GM21526 (cell line): ENCODE results near the gene MIB2.
"Not testable (repeated sequence)": the region's sequence is repeated elsewhere in the genome, so short reads cannot be mapped to it uniquely, and the experiment has no call there.

Source experiments
- ATAC-seq: cut with Tn5 transposase; IDR thresholded peaks from one replicate; pipeline ENCODE4 v1.9.1; 2021; ENCODE audit warnings: moderate library complexity; ENCODE audit not compliant: unreplicated experiment, low FRiP score

Gene MIB2

DNA sequence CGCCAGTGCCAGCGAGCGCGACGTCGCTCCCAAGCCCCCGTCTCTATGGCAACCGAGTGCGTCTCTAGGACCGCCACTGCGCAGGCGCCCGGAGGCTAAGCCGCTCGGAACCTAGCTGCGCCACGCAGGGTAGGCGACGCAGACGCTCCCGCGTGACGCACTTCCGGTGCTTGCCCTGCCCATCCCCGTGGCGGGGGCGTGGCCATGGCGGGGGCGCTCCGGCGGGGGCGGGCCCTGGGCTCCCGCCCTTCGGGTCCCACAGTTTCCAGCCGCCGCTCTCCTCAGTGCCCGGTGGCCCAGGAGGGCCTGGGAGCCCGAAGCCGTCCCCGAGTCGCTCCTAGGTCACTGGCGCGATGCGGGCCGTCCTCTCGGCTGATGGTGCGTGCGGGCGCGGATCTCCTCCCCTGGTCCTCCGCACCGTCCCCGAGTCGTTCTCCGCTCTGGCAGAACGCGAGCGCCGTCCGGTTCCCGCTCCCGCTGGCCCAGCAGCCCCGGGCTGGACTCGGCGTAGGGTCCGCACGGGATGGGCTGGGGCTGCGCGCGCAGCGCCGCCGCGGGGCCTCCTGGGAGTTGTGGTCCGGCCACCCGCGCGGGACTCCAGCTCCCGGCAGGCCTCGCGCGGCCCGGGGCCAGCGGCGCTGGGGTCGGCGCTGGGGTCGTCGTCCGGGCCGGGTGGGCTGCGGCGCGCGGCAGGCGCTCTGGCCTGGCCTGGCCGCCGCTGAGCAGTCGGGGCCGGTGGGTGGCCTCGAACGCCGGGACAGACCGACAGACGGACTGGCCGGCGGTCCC lies at the start of gene MIB2:
TSS of gene MIB2 (plus strand) at position 245 of the 789 bp plus-strand sequence. CDS start 7,953 bp downstream, outside the sequence.
- peak; percentile 77 for ATAC-seq

DNA sequence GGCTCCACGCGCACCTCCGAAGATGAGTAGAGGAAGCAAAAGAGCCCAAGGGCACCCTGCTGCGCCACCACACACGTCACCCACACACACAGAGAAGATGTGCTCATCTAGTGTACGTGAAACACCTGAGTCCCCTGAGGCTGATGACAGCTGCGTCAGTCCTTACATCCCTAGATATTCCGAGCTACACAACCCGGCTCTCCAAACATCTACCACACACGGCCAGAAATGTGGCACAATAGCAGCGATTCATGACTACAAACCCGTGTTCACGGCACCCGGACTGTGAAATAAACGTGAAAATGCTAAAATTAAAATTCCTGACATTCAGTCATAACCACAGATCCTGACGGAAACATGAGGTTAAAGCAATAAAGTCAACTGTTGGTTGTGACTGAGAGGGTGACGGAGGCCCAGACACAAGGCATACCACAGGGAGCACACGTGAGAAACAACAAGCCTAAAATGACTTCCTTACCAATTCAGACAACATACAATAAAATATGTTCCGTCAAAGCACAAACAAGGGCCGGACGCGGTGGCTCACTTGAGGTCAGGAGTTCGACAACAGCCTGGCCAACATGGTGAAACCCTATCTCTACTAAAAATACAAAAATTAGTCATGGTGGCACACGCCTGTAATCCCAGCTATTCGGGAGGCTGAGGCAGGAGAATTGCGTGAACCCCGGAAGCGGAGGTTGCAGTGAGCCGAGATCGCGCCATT lies 48.0 kb upstream of the MIB2 start:
- ATAC-seq, result no peak

GRCh38 chr1:1567891-1568291 lies 47.4 kb upstream of the MIB2 start:
- ATAC-seq, result no peak

- ATAC-seq, result no peak
These were observed 46.0 kb upstream of the MIB2 start for GRCh38 chr1:1569341-1569740.

DNA sequence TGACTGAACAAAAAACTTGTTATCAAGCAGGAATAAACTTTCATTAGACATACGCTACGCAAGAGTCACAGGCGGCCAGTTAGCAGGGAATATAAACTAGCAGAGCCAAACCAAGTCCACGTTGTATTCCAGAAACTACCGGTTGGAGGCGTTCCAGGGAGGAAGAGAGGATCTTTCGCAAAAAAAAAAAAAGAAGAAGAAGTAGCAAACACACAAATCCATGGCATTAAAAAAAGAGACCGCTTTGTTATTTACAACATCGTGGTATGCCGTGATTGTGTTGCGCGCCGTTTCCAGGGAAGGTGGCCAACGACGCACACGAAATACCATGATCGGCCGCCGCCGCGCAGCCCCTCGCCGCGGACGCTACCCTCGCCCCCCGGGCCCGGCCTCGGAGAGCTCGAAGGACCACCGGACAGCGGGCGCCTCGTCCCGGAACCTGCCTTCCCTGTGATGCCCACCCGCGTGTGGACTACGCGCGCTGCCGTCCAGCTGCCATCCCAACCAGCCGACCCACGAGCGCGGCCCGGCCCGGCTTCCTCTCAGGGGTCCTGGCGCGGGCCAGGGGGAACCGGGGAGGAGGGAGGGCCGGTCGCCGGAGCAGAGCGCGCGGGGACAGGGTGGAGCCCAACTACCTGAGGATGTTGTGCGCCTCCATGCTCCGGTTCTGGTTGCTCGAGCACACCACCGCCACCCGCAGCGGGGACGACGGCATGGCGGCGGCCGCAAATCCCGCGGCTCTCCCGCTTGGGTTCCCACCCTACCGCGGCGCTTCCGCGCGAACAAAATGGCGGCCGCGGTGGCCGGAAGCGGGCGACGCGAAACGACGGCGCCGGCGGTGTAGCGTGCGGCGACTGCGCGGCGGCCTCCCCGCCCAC lies 41.2 kb upstream of the MIB2 start:
- peak; percentile 53 for ATAC-seq

- peak; percentile 75 for ATAC-seq
These were observed 40.4 kb upstream of the MIB2 start, which contains the start of gene SSU72 for GRCh38 chr1:1574721-1575537. Gene SSU72, minus strand, starts transcription at chr1:1574863. Its CDS starts 306 bp downstream, at chr1:1574557.

DNA sequence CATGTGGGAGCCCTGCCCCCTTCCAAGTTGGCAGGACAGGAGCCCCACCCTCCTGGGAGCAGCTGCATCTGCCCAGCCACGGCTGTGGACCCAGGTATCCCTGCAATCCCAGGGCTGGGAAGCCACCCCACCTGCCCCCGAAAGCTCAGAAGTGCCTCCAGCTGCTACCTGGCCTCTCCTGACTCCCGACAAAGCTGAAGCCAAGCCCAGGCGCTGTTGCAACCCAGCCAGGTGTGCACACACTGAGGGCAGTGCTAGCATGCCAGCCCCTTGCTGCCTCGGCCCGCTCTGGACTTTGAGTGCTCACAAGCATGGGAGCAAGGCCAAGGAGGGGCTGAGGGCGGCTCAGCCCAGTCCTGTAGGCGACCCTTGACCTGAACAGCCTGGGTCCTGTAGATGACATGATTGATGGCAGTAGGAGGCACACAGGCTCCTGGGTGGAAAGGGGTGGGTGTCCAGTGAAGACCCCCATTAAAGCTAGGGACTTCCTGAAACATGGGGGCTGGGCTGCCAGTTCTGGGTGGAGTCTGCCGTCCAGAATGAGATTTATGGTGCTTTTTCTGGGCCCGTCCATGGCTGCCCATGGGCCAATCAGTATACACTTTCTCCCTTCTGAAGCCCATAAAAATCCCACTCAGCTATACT lies 37.8 kb upstream of the MIB2 start:
- ATAC-seq, result no peak

DNA sequence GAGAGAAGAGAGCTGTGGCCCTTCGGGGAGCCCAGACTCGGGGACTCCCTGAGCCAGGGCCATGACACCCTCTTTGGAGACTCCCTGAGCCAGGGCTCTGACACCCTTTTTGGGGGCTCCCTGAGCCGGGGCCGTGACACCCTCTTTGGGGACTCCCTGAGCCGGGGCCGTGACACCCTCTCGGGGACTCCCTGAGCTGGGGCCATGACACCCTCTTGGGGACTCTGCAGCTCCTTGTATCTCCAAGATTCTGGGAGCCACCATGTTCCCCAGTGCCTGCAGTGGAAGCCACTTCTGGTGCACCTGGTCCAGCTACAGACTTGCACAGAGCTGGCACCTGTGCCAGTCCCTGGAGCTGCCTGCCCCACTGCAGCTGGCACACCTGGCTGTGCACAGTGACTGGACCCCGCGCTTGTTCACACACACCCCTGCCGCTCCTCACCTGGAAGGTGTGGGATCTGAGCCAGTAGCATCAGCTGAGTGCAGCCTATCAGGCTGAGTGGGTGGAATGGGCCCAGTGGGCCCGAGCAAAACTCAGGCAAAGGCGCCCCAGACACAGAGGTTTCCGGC lies 36.8 kb upstream of the MIB2 start:
- ATAC-seq, result no peak

DNA sequence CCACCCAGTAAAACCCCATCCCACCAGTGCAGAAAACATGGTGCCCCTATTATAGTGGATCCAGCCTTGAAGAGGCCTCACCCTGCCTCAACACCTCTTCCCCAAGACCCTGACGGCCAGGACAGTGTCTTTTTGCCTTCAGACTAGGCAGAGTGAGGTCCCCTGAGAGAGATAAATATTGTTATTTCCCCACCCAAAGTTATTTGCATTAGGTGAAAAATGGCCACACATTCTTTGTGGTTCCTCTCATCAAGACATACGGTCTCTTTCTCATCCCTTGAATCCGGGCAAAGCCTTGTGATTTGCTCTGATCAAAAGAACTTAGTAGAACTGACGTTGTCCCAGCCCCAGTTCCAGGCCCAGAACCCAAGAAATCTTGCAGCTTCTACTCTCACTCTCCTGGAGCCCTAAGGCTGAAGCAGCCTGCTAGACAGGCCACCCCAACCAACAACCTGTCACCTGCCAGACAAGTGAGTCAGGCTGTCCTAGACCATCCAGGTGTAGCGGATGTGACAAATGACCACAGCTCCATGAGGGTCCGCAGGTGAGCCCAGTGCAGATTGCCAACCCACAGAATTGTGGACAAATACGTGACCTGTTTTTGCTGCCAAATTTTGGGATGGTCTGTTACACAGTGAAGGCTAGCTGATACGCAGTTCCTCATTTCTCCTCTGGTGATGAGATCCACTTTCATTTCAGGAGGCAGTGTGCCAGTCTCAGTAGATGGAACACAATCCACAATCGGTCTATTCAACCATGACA lies 32.5 kb upstream of the MIB2 start:
- ATAC-seq, result no peak

DNA sequence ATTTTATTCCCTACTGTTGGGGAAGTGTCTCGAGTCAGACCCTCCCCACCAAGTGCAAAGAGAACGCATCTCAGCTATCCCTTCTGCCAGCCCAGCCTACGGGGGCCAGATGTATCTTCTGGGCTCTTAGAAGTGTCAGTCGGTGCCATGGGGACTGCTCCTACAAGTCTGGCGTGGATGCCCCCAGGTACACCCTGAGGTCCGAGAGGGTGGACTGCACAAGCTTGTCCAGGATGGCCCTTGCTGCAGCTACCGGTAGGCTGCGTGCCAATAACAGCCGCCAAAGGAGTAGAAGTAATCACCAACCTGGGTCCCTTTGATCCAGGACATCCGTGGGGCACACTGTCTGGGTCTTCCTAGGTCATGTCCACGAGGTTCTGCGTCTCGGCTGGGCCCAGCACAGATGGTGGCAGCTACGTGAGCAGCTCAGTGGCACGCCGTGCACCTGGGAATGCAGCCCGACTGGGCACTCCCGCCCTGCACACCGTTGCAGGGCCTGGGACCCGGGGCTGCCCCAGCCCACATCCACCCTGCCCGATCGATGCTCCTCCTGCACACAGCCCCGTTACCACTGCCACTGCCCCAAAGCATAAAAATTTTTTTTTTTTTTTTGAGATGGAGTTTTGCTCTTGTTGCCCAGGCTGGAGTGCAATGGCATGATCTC lies 31.8 kb upstream of the MIB2 start:
- no peak for ATAC-seq

GRCh38 chr1:1591452-1591851 lies 23.8 kb upstream of the MIB2 start:
- ATAC-seq, result no peak

DNA sequence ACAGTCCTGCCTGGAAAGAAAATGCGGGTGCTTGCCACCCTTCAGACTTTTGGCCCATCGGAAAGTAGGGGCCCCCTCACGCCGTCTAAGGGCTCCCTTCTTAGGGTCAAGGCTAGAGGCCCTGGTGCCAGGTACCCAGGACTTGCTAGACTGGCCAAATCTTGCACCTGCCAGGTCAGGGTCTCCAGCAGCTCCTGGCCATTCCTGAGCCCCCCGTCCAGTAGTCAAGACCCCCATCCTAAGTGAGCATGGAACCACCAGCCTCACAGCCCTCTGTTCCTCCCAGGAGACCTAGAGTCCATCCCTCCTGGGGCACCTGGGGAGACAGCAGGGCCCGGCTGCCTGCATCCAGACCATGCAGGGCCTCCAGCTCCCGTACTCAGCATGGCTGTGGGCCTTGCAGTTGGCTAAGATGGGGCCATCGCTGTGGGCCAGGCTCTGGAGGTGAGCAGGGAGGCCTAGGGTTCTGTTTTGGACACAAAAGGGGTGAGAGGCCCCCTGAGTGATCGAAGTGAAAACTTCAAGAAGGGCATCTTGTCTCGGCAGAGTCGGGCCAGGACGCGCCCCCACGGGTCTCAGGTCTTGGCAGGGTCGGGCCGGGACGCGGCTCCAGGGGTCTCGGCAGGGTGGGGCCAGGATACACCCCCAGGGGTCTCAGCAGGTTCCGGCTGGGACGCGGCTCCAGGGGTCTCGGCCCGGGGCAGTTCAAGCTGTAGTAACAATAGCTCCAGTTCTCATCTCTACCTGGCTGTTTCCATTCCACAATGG lies 21.3 kb upstream of the MIB2 start:
- ATAC-seq, result no peak

GRCh38 chr1:1594602-1595260 lies 20.6 kb upstream of the MIB2 start:
- no peak for ATAC-seq

GRCh38 chr1:1595341-1595740 lies 20.0 kb upstream of the MIB2 start:
- not testable (repeated sequence) for ATAC-seq

DNA sequence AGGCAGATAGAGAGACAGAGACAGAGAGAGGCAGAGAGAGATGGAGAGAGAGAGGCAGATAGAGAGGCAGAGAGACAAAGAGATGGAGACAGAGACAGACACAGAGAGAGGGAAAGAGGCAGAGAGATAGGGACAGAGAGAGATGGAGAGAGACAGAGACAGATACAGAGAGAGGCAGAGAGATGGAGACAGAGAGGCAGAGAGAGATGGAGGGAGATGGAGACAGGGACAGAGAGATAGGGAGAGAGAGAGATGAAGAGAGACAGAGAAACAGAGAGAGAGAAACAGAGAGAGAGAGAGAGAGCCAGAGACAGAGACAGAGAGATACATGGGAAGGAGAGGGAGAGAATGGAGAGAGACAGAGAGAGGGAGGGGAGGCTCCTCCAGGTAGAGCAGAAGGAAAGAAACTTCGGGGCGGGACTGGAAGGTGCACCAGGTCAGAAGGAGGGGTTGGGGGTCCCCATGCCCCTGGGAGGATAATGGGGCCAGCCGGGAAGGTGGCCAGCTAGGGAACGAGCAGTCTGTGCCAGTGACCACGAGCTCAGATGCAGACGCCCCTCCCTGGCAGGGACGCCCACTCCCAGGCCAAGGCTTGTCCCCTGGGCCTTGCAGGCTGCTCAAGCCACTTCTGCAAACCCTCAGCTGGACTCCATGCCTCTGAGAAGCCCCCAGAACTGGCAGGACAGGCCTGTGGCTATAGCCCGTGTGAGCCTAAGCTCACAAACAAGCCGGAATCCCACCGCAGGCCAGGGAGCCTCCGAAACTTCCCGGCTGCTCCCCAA lies 18.6 kb upstream of the MIB2 start:
- no peak for ATAC-seq
